ENCODE measurements around the gene TBKBP1.
"Not testable (repeated sequence)": the region's sequence is repeated elsewhere in the genome, so short reads cannot be mapped to it uniquely, and the experiment has no call there.

TBKBP1 gene

DNA sequence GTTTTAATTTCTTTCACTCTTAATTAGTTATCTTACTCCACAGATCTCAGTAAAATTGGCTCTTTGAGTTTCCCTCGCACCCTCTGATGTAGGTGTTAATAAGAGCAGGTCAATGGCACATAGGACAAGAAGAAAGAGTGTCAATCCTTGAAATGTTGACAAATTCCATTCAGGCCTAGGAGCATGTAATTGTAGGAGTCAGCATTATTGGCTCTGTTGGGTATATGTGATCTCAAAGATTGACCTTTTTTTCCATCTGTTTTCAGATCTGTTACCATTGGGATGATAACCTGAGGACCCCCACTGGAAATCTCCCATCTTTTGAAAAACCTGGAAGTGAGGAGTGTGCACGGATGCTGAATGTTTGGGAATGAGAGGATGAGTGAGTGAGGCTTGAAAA lies 11.8 kb upstream of the TBKBP1 start:
- DNase-seq: no peak

DNA sequence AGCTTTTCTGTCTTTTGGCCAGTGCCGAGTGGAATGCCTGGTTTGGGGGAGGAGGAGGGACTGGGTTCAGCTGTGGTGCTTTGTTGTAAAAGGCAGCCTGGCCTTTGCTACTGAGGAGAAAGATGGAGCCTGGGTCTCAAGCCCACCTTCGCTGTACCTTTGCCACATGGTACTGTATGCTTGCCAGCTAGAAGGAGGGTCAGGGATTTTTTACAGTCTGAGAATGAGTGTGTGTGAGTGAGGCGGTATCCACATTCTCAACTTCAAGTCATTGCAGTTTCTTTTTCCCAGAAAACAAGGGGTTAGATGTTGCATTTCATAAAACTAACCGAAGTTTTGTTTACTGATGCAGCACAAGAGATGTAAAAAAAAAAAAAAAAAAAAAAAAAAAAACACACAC lies 11.2 kb upstream of the TBKBP1 start:
- not testable (repeated sequence) for DNase-seq

DNA sequence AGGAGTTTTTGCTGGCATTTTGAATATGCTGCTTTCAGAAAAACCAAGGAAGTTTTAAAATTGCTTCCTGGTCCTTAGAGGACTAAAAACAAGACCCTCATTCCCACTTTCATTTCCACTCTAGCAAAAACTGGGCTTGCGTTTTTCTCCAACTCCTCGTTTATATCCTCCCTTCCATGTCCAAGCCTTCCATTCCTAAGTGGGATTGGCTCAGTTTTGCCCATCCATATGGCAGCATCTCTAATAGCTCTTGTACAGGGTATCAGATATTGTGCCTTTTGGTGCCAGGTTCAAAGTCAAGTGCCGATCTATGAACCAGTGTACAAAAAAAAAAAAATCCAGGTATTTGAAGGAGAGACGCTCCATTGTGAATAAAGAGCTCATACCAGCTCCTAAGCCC lies 9.9 kb upstream of the TBKBP1 start:
- no peak for DNase-seq

DNA sequence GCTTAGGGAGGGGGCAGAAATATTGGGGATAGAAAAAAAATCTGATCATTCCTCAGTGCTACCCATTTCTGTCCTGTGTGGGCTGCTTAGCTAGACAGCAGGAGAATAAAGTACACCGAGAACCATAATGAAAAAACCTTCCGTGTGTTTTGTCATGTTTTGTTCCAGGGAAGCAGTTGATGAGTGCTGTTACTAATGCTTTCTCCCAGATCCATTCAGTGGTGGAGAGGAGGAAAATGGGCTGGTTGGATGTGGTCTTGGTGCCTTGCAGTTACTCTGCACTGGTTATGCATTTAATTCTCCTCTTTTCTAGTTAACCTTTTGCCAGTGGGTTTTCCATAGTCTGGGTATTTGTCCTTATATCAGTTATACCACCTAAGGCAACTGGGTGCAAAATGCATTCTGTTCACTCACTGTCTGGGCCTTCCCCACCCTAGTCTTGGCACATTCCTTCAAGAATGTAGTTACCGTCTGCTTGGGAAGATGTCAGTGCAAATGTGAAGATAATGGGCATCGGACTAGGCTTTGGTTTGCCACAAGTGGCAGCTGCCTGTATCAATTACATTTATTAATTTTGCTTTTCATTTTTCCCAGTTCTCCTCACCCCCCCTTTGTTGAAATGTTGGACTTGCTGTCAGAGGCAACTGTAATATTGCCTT lies 9.3 kb upstream of the TBKBP1 start:
- DNase-seq: no peak

DNA sequence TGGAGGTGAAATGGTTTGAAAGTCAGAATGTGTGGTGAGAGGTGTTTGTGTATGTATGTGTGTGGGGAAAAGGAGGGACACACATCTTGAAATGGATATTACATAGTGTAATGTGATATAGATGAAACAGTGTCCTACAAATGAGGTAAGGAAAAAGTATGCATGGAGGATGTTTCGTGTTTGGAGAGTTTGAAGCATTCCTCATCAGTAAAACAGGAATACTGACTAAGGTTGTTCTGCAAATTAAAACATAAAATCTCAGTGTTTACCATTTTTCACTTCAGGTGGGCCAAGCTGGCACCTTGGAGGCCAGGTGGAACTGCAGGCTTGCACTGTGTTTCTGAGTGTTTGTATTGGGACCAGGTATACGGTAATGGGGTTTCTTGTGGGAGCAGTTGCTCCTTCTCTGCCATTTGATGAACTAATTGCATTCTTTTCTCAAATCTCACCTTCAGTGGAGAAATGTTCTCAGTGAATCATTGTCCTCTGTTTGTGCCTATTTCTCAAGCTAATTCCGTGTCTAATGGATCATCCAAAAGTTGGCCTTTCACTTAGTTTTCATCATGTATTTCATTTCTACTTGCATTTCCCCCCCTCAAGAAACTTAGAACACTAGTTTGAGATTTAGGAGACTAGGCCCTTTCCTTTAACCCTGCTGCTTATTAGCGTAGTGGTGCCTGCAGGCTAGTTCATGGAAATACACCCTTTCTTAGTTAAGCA lies 8.2 kb upstream of the TBKBP1 start:
- DNase-seq: no peak

DNA sequence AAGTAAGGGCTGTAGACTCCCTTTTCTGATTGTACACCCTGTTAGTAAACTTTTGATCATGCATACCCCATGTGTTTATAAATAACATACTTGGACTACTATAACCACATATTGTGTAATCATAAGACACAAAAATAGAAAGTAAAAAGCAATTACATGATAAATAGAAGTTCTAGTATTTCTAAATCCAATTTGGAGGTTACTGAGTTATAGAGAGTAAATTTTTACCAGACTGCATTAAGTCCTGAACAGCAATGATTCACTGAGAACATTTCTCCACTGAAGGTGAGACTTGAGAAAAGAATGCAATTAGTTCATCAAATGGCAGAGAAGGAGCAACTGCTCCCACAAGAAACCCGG lies 7.7 kb upstream of the TBKBP1 start:
- DNase-seq: no peak

DNA sequence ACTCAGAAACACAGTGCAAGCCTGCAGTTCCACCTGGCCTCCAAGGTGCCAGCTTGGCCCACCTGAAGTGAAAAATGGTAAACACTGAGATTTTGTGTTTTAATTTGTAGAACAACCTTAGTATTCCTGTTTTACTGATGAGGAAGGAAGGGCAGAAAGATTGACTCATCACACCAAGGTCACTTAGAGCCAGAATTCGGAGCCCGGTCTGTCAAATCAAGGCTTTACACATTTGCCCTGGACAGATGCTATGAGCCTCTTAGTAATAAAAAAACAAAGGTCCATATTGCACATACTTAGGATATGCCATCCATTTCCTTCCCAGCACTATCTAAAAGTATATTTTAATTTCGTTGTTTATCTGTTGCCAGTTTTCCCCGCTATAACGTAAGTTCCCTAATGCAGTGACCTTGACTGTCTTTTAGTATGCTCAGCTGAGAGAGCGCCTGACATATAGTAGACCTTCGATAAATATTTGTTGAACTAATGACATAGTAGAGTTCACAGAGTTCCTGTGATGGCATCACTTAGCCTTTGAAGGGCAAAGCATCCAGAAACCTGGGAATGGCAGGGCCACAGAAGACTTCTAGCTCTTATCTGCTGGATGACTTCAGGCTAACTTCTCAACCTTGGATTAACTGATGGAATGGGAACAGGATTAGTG lies 7.2 kb upstream of the TBKBP1 start:
- no peak for DNase-seq

DNA sequence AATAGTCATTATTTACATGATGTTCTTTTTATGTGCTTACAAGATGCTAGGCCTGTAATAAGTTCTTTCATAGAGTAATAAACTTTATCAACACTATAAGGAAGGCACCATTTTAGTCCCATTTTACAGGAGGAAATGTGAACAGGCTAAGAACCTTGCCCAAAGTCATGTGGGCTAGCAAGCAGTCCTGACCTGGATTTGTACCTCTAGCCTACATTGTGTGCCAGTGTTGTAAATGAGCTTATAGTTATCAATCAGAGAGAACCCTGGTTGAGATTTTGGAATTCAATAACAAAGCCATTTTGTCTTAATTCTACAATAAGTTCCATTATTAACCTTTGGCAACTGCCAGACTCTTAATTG lies 6.7 kb upstream of the TBKBP1 start:
- DNase-seq: no peak

DNA sequence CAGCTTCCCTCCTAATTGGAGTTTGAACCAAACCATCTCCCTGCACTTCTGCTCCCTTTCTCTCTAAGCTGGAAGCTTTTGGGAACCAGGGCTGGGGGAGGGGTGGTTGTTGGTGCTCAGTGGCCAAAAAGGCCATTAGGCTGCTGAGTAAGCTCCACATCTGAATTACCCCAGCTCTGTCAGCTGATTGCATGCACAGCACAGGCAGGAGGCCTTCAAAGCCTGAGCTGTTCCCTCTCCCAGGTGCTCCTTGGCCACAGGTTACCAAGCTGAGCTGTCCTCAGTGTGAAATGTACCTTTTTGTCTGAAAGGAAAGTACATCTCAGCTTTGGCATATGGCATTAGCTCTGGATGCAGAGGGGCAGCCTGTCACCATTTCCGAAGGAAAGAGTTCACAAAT lies 6.2 kb upstream of the TBKBP1 start:
- DNase-seq: no peak

DNA sequence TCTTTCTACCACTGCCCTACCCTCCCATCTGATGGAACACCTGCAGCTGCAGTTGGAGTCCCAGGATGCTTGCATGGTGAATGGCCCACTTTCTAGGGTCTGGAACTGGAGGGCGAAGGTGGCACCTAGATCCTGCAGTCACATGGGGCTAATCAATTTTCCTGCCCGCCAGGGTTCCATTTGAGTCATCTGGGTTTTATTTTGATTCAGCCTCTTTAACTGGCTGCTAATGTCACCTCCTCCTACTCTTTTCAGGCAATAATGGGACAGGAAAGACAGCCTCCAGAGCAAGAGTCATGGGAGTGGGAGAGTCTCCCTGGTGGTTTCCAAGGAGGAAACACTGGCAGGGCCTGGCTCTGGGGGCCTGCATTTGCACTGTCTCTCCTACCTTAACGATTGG lies 3.8 kb upstream of the TBKBP1 start:
- DNase-seq: no peak

DNA sequence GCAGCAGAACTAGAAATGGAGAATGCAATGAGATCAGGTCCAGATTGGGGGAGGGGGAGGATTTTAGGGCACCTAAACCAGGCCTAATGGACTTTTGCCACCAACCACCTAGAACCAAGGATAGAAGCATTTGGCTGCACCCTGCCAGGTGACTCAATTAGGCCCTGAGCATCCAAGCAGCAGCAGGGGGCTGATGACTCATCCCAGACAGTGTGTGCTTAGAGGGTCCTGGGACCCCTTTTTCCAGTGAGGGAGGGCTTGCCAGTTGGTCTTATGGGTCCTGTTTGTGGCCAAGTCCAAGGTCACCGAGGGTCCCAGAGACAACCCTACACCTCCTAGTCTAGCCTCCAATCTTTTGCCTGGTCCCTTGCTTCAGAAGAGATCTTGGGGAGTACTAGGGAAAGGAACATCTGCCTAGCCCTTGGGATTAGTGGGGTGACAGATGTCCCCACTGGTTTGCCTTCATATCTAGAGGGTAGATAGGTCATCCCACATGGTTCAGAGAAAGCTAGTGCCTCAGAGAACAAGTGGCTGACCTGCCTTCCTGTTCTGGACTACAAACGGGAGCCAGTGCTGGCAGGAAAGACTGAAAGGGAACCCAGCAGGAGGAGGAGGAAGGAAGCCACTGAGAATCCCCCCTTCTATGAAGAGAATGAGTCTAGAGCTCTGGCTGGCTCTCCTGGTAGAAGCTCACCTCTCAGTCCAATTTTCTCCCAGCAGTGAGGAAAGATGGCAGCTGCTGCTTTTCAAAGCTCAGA lies 1.6 kb upstream of the TBKBP1 start:
- DNase-seq: no peak

DNA sequence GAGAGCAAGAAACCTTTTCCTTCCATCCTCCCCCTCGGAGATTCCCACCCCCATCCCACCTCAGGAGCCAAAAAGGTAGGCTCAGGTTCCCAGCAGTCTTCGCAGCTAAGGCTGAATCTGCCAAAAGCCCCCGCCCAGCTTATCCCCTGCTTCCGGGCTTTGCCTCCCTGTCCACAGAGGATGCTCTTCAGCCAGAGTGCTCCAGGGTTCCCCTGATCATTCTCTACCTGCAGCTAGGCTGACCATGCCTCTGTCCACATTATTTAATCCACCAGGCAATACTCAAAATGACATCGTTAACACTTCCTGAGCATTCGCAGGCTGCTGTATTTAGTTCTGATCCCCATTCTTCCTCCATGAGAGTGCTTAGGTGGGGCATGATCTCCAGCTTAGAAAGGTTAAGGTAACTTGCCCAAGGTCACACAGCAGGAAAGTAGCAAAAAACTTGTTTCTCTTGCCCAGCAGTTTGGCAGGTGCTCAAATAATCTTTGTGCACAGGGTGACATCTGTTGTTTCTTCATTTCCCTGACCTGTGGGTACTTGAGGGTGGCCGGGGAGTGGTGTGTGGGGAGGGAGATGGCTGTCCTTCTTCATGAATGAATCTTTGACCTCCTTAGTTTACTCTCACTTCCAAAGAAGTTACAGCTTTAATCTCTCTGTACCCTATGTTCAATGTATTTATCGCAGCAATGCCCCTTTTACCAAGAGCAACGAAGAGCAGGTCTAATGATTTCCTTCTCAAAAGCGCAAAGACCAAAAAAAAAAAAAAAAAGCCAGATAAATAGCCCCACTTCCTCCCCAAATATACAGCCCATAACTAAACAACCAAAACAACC lies 848 bp upstream of the TBKBP1 start:
- DNase-seq: no peak

DNA sequence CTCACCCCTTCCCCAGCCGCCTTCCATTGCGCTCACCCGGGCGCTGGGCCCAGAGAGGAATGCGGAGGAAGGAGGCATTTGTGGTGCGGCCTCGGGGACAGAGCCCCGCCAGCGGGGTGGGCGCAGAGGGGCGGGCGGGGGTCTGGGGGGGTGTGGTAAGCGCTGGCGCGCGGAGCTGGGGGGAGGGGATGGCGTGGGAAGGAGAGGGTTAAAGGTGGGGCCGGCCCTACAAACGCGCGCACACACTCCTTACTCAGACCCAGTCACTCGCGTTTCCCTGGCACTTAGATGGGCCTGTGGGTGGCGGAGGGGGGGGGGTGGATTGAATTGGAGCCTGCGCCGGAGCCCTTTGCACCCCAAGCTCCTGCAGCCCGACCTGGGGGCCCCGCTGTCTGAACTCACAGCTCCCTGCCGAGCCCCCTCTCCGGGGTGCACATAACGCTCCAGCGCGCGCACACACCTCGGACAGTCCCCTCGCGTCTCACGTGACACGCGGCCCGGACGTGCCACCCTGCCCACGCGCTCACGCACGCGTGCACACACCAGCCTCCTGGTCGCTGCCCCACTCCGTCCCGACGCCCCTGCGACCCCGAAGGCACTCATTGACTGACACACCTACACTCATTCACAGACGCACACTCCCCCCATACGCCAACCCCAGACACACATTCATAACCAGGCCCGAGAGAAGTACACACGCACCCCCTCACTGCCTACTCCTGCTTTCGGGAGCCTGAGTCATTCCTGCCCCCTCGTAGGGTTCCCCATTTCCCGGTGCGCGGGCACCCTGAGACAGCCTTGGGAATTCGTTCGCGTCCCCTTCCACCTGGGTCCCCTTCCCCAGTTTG lies 844 bp downstream of the TBKBP1 start:
- DNase-seq: no peak

DNA sequence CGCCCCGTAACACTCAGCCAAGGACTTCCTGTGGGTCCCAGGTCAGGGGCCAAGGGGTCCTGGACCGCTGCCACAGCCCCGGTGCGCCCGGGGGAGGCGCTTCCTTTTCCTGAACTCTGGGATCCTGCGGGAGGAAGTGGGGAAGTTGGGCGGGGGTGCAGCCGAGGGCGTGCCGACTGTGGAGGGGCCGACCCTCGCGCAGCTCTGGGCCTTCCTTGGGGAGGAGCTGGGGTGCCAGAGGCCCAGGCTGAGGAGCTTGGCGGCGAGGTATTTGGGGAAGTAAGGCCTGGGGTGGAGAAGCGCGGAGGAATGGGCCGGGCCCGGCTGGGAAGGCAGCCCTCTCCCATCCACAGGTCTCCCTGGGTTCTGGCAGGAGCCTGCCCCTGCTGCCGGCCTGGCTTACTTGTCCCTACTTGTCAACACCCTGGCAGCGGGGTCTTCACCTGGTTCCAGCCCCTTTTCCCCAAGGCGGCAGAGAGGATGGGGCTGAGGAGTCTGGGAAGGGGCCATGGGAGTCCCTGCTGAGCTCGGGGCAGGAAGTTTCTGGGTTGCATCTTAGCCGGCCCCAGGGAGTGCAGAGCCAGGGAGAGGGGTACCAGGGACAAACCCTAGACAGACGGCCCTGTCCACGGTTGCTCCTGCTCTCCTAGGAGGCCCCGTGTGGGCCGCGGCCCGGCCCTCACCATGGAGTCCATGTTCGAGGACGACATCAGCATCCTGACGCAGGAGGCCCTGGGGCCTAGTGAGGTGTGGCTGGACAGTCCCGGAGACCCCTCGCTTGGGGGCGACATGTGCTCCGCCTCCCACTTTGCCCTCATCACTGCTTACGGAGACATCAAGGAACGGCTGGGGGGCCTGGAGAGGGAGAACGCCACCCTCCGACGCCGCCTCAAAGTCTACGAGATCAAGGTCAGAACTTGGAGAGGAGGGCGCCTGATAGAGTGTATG lies 1.7 kb downstream of the TBKBP1 start:
- no peak for DNase-seq

DNA sequence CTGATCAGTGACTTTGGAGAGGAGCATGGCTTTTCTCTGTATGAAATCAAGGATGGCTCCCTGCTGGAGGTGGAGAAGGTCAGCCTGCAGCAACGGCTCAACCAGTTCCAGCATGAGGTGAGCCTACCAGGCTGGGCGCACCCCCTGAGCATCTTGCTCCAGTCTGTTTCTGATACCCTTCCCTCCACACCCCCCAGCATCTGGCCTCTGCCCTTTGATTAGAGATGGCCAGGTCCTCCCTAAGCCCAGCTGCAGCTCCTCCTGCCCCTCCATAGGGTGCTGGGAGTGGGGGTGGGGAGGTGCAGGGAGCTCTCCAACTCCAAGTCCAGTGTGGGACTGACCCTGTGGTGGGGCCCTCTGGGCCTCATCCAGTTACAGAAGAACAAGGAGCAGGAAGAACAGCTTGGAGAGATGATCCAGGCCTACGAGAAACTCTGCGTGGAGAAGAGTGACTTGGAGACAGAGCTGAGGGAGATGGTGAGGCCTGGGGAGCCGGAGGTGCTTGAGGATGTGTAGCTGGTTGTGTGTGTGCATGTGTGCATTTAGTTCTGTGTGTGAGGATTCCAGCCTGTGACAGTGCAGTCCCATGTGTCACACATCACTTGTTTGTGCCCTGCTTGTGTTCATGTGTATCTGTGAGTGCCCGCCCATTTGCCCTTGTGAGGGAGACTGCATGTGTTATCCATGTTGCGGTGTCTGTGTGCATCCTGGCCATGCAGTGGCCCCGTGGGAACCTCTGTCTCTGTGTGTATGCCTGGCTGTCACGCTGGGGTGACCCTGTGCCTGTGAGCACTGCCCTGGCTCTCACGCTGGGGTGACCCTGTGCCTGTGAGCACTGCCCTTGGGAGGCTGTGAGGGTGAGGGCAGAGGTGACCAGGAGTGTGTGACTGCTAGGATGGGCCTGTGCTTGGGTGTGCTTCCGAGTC lies 3.0 kb downstream of the TBKBP1 start:
- DNase-seq: no peak

DNA sequence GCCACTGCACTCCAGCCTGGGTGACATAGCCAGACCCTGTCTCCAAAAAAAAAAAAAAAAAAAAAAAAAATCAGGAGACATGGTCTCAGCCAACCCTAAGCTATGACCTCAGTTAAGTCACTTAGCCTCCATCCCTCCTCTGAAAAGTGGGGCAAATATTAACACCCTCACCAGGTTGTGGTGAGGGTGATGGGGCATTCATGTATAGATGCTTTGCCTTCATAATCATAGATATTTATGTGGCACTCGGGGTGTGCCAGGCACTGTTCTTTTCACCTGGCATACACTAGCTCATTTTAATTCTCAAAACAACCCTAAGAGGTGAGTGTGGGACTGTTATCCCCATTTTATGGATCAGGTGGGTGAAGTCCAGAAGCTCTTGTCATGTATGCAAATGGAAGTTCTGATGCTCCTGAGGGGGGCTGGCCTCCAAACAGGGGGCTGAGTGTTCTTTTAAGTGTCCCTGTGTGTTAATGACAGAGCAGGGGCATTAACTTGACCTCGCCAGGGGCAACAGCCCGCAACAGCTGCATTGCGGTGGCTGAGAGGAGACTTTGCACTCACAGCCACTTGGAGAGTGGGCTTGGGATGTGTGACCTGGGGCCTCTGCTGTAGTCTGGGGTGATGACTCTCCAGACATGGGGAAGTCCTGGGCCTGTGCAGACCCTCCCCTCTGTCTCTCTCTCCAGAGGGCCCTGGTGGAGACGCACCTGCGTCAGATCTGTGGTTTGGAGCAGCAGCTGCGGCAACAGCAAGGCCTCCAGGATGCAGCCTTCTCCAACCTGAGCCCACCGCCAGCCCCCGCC lies 4.1 kb downstream of the TBKBP1 start:
- no peak for DNase-seq

DNA sequence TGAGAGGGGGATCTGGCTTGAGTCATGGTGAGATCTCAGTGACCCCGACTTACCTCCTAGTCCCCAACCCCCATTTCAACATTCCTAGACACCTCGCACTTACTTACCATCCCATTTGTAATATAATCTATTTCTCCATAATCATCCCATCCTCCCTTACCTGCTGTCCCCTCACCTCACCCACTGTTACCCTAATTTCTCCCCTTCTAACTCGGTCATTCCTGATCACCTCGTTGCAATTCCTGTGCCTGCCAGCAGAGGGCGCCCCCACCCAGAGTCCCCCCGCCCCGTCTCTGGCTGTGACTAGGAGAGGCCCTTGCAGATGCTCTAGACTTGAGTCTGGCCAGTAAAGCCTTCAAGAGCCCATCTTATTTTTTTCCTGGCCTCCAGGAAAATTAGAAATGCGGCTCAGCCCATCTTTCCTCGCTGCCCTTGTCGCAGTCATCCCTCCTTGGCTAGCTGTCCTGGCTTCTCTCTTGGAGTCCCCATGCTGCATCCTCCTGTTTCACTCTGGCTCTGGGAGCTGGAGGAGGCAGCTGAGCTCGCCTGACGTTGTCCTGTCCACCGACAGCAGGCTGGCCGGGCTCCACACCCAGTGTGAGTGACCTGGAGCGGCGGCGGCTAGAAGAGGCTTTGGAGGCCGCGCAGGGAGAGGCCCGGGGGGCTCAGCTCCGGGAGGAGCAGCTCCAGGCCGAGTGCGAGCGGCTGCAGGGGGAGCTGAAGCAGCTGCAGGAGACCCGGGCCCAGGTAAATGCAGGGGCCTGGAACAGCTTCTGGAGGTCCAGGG lies 5.0 kb downstream of the TBKBP1 start:
- DNase-seq: peak; percentile 8

DNA sequence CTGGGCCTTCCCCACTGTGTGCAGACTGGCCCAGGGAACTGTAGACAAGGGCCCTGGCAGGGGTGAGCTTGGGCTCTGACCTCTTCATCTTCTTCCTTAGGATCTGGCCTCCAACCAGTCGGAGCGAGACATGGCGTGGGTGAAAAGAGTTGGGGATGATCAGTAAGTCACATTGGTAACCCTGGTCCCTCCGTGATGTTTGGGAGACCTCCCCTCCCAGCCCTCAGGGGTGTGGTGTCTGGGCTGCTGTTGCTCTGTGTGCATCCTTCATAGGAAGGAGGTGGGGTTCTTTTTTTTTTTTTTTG lies 5.5 kb downstream of the TBKBP1 start:
- DNase-seq: no peak

All from NCI-H748 treated with DMSO at 0.1 percent for 48 hours (cell line).